HG03045 (cell line): ENCODE results near the gene EIF5B.

ENCODE experiments used
- ATAC-seq: cut with Tn5 transposase; IDR thresholded peaks from one replicate; pipeline ENCODE4 v1.9.1; 2021; ENCODE audit warnings: mild to moderate bottlenecking, moderate library complexity; ENCODE audit not compliant: unreplicated experiment

EIF5B gene

DNA sequence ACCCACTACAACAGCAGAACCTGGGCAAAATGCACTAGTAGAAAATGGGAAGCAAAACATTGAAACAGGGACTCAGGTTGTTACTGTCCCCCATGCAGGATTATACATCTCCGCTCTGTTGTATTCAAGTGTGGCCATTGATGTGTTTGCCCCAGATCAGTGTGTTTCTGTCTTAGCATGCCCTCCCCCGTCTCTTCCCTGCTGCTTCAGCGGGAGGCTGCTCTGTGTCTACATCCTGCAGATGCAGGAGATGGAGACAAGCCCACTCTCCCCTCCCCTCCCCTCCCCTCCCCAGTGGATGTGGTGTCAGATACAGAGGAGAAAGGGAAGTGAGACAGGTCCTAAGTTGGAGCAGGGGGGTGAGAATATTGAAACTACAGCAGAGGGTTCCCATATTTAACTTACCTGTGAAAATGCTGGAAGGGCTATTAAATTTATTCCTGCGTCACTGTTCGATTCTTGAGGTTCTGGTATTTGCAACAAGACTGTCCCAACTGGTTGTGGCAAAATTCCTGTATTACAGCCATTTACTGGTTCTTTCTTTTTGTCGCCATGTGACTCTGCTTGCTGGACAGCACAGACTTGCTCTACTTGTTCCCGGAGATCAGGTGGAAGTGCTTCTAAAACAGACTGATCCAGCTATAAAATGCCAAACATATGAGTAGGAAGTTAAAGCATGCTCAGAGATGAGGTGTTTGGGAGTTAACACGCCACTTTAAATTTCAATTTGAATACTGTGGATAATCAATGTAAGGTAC, 67.0 kb downstream of the EIF5B start:
- ATAC-seq = no peak

DNA sequence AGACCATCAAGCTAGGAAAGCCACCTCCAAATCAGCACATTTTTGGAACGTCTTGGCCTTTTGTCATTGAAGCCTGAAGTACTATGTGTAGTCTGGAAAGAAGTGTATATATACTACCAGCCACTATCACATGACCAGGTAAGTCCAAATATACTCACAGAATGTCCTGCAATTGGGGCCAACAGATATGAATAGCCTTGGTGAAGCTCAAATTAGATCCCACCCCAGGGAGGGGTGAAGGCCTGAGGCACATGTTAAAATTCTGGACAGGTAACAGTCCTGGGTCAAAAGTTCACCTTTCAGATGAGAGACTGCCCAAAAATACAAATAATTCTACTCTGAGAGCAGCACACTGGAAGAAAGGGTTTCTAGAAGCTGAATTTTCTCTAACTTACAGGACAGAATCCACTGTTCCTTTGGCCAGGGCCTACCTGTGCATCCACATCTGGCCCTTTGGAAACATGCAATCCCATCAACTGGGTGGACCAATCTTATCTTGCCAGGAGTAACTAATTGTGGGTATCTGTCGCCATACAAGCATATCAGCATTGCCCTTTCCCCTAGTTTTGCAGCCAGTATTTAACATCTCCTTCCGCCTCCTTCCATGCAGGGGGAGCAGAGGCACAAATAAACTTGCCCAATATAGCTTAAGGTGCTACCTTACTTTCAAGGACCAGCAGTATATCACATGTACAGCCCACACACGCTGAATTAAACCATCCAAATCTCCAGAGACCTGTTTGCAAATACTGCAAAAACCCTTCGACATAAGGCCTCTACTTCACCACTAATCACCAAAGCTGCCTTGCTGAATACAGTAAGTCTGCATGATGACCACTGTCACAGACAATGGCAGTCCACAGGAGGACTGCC, 67.8 kb downstream of the EIF5B start:
- ATAC-seq = no peak

DNA sequence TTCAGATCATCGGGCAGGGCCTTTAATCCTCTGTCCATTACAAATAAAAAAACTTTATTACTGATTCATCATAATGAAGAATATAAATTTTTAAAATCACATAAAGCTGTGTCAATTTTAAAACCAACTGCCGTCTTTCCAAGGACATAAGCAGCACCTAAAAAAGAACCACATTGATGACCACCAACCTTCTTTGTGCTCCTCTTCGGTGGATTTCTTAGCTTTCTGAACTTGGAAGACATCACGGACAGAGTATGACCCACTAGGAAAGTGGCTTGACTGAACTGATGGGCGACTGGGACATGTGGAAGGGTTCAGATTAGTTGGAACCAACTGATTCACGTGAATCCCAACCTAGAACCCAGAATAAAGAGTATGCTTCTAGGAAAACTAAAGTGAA, 68.9 kb downstream of the EIF5B start:
- ATAC-seq = no peak

DNA sequence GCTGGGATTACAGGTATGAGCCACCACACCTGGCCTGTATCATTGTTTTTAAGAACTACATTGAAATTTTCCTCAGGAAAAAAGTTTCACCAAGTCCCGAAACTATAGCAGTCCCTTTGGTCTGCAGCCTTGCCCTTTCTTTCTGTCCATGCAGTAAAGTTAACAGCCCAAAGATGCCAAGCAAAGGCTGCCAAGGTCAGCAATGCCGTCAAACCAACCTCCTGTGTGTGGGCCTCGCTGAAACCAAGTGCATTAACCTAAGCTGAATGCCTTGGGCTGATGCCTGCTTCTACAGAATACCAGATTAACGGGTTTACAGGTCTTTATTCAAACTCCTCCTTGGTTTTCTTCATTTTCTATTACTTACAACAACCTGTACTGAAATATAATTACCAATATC, 73.1 kb downstream of the EIF5B start:
- ATAC-seq = no peak

DNA sequence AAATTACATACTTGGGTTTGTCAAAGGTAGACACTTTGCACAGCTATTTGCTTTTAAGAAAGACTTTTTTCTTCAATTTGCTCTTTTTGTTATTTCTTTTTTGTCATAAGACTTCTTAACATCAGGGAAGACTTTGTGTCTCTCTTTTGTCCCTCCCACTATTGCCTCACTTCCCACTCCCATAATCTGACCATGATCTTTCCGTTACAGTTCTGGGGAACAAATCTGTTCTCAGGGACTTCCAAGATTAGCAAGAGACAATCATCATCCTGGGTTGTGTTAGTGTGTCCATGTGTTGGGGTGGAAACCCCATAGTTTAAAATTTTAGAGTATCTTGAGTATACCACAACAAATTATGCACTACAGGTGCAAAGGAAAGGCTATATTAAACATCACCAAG, 77.4 kb downstream of the EIF5B start:
- no peak for ATAC-seq

DNA sequence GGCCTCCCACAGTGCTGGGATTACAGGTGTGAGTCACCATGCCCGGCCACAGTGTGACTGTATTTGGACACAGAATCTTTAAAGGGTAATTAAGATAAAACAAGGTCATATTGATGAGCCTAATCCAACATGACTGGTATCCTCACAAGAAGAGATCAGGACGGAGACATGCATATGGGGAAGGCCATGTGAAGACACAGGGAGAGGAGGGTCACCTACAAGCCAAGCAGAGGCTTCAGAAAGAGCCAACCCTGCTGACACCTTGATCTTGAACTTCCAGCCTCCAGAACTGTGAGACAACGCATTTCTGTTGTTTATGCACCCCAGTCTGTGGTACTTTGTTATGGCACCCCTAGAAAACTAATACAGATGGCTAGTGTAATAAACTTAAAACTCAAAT, 80.2 kb downstream of the EIF5B start:
- no peak for ATAC-seq

- no peak for ATAC-seq
Measured at GRCh38 chr2:99420031-99420430, 82.8 kb downstream of the EIF5B start.

DNA sequence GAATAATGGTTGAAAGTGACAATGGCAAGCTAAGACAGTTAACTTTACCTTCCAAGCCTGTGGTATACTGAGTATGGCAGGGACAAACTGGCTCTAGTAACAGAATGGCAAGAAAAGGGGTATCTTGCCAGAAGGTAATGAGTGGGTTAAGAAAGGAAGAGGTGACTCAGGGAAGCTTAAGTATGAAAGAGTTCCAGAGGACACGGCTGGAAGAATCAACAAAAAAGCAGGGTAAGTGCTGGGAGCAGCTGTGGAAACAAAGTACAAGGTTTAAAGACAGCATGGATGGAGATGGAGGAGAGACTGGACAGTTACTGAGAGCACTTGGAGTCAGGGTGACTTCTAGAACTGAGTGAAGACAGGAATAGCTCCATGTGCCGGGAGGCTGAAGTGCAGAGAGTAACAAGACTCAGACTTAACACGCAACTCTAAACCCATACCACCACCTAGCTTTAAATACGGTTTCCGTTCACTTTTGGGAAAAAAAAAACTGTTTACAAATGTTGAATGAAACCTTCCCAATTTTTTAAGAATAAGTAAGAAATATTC, 83.6 kb downstream of the EIF5B start:
- no peak for ATAC-seq

- no peak for ATAC-seq
Measured at GRCh38 chr2:99421469-99421868, 84.3 kb downstream of the EIF5B start.

DNA sequence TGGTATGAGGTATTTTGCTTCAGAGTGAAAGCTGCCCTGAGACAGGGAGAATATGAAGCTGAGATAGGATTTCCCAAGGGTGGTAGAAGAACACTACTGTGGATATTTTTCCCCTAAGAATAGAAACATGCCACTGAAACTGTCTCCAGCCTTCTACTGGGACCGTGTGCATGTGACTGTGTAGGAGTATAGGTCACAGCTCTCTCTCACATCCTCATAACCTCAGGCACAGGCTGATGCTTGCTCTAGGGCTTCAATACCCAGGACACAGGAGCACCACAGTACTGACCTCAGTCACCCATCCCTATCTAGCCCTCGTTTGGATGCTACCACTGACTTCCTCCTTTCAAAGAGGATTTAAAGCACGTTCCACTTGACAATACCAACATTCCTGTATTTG, 85.4 kb downstream of the EIF5B start:
- no peak for ATAC-seq

- no peak for ATAC-seq
Measured at GRCh38 chr2:99424371-99424770, 87.2 kb downstream of the EIF5B start.

GRCh38 chr2:99425022-99425421, 87.8 kb downstream of the EIF5B start:
- no peak for ATAC-seq

DNA sequence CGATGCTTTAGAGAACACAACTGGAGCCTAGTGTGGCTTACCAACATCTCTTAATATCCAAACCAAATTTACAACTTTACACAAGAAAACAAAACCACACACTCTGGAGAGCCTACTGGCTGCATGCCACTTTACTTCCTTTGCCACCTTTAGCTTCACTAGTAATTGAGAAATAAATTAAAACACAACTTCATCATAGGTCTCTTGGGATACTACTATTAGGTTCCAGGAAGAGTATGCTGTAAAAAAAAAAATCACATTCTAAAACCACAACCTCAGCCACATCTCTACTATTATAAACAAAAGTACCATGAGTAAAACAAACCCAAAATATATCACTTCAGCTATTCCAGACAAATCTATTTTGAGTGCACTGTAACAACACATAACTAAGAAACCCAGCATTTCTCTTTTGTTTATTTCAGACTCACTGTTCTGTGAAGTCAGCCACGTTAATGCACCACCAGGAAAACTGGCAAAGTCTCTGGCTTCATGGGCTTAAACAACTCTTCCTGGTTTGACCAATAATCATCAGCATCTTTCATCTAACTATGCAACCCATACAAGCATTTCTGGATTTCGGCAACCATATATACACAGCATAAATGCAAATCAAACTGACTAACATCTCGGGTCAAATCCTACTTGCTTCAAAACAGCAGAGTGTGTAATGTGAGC, 93.6 kb downstream of the EIF5B start:
- no peak for ATAC-seq

DNA sequence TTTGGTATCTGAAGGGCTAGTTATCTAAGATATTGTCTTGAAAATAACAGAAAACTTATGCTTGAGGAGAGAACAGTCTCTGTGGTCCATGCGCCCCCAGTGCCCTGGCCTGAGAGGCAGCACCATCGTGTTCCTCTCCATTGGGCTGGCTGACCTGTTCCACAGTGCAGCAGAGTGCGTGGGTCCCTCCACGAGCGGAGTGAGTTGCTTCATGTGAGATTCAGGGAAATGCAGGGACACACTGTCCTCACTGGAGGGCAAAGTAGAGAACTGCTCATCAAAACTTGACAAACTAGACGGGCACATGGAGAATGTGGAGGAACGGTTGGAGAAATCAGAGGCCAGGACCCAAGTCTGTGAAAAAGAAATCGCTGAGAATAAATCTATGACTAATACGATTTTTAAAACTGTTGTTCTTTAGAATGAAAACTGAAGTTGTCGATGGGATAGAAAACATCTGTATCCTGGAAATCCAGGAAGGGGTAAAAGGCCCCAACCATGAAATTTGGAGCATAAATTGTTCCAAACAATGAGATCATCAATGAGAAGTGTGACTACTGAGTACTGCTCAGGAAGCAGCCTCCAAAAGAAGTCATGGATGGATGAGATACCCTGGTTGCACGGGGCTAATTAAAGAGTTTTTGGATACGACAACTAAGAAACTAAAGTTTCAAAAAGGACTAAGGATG, 94.5 kb downstream of the EIF5B start:
- ATAC-seq = no peak

GRCh38 chr2:99433340-99433739, 96.2 kb downstream of the EIF5B start:
- no peak for ATAC-seq

DNA sequence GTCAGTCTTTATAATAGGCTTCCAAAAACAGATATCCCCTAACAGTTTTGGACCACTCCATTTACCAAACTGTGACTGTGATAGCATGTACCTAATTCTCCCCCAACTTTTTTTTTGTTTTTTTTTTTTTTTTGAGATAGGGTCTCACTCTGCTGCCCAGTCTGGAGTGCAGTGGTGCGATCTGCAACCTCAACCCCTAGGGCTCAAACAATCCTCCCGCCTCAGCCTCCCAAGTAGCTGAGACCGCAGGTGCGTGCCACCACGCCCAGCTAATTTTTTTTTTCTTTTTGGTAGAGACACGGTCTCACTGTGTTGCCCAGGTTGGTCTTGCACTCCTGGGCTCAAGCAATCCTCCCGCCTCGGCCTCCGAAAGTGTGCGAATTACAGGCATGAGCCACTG, 99.7 kb downstream of the EIF5B start:
- no peak for ATAC-seq

GRCh38 chr2:99439971-99440505, 102.8 kb downstream of the EIF5B start:
- ATAC-seq = no peak

DNA sequence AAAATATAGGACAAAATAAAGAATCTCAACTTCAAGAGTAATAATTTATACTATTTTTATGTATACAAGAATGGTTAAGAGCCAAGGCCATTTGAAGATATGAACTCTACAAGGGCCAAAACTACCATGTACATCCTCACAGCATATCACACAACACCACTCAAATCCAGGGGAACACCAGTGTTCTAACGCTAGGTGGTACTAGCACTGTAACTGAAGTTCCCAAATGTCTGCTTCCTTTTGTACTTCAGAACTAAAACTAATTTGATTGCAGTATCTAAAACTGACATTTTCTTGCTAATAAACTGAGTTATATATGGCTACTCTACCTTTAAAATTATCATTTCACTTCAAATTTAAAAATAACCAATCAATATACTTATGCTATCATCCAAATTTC, 105.6 kb downstream of the EIF5B start:
- no peak for ATAC-seq

DNA sequence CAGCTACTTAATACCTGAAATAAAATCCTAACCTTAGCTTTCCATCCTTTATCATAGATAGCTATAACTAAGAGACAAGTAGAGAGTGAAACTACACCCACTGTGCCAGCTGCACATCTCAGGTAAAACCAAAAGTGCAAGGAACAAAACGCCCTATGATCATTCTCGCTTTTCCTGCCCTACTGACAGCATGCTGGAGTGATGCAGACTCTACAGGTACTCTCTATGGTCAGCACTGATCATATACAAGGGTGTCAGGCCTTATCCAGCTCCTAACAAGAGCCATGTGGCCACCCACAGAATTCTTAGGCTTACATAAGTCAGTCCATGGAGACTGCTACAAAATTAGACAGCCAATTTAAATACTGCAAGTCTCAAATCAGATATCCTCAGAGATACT, 107.0 kb downstream of the EIF5B start:
- ATAC-seq = no peak

GRCh38 chr2:99445065-99445464, 107.9 kb downstream of the EIF5B start:
- no peak for ATAC-seq

GRCh38 chr2:99448556-99448955, 111.4 kb downstream of the EIF5B start:
- no peak for ATAC-seq
